NCI-H2029 (cell line): ENCODE results near the gene HCN2.
"Not testable (repeated sequence)": the region's sequence is repeated elsewhere in the genome, so short reads cannot be mapped to it uniquely, and the experiment has no call there.

Source experiments
- DNase-seq: peaks from one replicate; lab custom pipeline; 2025; lab: John Stamatoyannopoulos, UW

The HCN2 gene

GRCh38 chr19:605061-605971 is 15.6 kb downstream of the HCN2 start:
- not testable (repeated sequence) for DNase-seq

DNA sequence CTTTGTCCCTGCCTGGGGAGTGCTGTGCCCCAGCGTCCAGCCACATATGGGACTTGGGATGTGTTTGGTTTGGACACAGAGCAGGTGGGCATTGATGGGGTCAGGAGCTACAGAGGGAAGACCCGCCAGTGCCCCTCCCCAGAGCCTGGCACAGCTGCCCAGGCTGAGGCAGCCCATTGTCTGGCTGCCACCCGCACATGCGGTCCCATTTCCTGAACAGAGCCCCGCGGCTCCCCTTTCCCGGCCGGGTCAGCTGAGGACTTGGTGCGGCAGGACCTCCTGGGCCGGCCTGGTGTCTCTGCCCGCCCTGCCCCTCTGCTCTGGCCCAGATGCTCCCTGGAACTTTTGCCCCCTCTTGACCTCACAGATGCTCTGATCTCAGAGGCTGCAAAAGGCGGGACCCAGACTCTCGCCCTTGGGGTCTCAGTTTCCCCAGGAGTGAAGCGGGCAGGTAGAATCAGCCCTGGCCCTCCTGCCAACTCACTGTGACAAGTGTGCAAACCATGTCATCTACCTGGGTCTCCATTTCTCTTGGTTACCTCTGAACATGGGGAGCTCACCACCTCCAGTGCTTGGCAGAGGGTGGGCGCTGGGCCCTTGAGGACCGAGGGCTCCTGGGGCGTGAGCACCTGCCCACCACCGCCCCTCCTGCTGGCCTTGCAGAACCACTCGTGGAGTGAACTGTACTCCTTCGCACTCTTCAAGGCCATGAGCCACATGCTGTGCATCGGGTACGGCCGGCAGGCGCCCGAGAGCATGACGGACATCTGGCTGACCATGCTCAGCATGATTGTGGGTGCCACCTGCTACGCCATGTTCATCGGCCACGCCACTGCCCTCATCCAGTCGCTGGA is 17.8 kb downstream of the HCN2 start:
- DNase-seq: no peak

DNA sequence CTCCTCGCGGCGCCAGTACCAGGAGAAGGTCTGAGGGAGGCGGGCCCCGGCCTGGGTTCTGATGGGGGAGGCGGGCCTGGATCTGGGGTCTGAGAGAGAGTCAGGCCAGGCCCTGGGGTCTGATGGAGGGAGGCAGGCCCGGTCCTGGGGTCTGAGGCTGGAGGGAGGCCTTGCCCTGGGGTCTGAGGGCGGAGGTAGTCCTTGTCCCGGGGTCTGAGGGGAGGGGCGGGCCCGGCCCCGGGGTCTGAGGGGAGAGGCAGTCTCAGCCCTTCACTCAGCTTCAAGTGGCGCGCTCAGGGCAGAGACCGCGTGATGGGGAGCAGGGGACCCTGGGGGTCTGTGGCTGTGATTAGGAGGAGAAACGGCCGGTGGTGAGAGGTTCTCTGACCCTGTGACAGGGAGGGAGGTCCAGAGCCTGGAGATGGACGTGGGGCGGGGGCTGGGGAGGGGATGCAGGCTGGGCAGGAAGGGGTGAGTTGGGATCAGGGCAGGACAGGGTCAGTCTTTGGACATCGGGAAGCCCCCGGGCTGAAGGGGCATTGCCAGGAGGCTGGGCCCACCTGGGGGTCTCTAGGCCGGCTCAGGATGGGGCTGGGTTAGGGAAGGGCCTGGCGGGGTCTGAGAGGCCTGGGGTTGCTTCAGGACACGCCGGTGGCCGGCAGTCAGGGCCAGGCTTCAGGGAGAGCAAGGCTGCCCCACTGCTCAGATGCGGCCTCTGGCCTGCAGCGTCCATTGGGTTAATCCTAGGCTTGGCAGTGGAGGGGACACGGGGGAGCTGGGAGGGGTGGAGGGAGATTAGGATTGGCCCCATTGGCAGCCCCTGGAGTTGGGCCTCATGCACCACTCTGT is 18.7 kb downstream of the HCN2 start:
- DNase-seq: no peak

DNA sequence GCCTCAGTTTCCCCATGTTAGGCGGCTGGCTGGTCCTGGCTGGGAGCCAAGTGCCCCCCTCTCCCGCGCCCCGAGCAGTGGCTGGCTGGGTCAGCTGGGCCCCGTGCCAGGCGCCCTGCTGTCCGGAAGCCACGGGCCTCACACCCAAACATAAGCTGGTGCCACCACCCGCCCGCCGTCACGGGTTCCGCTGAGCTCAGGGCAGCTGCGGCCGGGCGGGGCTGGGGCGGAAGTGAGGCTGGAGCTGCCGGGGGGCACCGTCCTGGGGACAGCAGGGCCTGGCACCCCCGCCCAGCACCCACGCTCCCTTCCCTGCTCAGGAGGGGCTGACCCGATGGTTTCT is 19.3 kb downstream of the HCN2 start:
- peak; percentile 20 for DNase-seq

- no peak for DNase-seq
Observed at GRCh38 chr19:610071-610800, 20.6 kb downstream of the HCN2 start.

DNA sequence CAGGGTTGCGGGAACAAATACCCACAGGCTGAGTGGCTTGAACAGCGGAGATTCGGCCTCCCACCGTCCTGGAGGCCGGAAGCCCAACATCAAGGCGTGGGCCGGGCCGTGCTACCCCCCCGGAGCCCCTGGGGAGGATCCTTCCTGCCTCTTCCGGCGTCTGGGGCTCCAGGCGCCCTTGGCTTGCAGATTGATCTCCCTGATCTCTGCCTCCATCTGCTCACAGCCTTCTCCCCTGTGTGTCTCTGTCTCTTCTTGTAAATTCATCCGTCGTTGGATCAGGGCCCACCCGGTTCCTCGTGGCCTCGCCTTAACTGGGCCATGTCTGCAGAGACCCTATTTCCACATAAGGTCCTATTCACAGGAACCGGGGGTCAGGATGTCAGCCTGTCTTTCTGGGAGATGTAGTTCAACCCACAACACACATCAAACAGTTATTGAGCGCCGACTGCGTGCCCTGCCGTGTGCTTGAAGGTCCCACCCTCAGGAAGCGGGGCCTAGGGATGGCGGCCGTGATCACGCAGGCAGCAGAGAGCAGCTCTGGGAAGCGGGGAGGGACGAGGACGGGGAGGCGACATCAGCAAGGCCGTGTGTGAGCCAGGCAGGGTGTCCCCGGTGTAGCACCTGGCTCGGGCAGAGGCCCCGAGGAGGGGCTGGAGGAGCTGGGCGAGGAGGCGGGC is 21.3 kb downstream of the HCN2 start:
- DNase-seq: no peak

DNA sequence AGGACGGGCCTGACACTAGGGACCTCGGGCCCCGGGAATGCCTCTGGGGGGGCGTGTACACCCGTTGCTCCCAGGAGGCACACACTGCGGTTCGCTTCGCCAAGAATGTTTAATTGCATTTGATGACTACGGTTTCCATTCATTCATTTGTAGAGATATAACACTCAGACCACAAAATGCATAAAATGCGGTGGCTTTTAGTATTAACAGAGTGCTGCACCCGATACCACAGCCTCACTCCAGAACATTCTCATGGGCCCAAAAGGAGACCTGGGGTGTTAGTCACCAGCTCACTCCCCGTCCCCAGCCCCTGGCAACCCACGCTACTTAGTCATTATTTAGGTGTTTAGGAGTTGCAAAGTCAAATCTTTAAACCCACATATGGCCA is 21.8 kb downstream of the HCN2 start:
- no peak for DNase-seq

DNA sequence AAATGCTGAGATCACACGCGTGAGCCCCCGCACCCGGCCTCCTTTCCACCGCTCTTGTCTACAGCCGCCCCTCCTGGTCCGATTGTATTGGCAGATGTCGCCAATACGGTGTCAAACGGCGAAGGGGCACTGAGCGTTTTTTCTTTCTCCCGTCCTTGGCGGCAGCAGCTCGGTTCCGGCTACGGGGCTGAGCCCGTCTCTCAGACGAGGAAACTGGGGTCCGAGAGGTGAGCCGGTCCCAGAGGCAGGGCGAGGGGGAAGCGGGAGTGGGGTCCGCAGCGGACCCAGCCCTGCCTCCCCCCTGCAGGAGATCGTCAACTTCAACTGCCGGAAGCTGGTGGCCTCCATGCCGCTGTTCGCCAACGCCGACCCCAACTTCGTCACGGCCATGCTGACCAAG is 23.3 kb downstream of the HCN2 start:
- no peak for DNase-seq

DNA sequence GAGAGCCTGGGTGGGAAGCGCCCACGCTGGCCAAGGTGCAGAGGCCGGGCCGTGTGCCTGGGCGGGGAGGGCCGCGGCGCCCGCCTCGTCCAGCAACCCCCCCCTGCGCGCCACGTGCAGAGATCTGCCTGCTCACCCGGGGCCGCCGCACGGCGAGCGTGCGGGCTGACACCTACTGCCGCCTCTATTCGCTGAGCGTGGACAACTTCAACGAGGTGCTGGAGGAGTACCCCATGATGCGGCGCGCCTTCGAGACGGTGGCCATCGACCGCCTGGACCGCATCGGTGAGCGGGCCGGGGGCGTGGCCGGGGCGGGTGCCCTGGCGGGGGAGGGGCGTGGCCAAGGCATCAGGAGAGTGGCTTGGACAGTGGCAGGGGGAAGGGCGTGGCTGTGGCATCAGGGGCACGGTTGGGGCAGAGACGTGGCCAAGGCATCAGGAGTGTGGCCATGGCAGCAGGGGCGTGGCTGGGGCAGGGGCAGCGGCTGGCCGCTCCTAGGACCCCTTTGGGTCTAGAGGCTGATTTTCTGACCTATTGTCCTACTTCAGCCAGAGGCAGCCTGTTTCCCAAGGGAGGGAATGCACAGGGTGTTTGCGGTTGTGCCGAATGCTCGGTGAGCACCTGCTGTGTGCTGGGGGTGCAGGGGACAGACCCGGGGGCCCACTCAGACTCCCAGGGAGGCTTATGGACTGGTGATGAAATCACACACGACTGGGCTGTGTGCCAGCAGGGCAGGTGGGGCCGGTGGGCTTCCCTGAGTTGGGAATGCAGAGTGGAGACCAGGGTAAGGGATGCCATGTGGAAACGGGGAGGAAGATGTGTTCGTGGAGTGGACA is 24.3 kb downstream of the HCN2 start:
- no peak for DNase-seq

GRCh38 chr19:615619-616018 is 25.9 kb downstream of the HCN2 start:
- DNase-seq: no peak

GRCh38 chr19:616062-616700 is 26.5 kb downstream of the HCN2 start:
- DNase-seq: no peak

DNA sequence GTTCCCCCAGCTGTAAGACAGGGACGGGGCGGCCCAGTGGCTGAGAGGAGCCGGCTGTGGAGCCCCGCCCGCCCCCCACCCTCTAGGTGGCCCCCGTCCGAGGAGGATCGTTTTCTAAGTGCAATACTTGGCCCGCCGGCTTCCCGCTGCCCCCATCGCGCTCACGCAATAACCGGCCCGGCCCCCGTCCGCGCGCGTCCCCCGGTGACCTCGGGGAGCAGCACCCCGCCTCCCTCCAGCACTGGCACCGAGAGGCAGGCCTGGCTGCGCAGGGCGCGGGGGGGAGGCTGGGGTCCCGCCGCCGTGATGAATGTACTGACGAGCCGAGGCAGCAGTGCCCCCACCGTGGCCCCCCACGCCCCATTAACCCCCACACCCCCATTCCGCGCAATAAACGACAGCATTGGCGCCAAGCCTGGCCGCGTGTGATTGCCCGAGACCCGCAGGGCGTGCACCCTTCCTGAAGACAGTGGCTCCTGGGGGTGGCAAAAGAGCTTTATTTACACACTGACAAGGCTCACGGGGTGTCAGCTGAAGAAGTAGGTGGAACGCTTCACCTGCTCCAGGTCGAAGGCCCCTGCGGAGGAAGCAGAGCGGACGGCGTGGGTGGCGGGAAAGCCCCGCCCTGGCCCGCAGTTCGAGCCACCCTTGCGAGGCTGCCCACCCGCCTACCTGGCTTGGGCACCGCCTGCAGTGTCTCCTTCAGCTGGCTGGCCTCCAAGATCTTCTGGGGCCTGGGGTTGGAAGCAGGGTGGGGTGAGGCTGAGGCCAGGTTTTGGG is 27.3 kb downstream of the HCN2 start:
- no peak for DNase-seq

- no peak for DNase-seq
Observed at GRCh38 chr19:617551-618246, 28.0 kb downstream of the HCN2 start.

GRCh38 chr19:618247-618619 is 28.6 kb downstream of the HCN2 start:
- DNase-seq: no peak

GRCh38 chr19:618674-619285 is 29.1 kb downstream of the HCN2 start:
- no peak for DNase-seq

GRCh38 chr19:619286-620002 is 29.8 kb downstream of the HCN2 start:
- no peak for DNase-seq
